Measurements from ENCODE around the gene ACSBG1. TPM values are rescaled to one million over a fixed set of nuclear protein-coding genes. Genes with fewer than 3 reads are reported as not detected.

ACSBG1 gene
- total and polyA plus RNA-seq, 2 experiments from 2014 or later = 0.04 TPM; not detected in 1

DNA sequence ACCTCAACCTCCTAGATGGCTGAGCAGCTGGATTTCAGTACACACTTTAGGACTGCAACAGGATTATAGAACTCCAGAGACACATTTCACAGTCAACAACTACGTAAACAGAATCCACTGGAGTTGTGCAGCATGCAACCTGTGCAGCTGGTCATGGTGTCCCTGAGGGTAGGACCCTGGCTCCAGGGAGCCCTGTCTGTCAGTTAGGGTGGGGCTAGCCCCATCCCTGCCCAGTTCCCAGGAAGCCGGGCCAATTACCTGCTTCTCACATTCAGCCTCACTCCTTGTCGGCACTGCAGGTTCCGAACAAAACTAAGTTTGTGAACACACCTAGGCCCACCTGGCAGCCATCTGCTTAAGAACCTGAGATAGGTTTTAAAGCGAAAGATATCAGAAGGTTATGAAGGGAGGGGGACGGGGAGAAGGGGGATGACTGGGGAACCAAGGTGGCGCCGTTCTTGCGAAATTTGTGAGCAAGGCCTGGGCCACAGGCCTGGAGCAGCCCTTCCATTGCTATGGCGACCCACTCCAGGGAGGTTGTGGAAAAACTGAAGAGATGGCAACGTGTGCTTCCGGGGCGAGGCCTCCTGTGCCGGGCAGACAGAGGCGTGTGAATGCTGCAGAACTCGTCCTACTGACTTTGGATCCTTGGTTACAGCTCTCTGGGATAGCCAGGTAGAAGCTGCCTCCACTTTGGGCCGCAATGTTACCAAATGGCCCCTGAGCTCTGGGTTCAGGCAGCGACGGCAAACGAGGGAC, 25.3 kb downstream of the ACSBG1 start:
- Histone ChIP-seq H3K9me3 (ENCODE audit: low read depth) (no peaks in the 10 kb centered on the region), H3K4me2 (ENCODE audit: unreplicated experiment) (no peak overlapping the region), H3K36me3 (ENCODE audit: low read depth) (no peaks in the 10 kb centered on the region), H4K20me1 (ENCODE audit: insufficient read depth) (no peaks in the 10 kb centered on the region), H3K4me1 (ENCODE audit: insufficient read depth) (peaks cover 10% of the 10 kb centered on the region), H3K27ac (no peak overlapping the region), H3K9me2 (ENCODE audit: insufficient read depth) (no peaks in the 10 kb centered on the region), H3K79me2 (ENCODE audit: insufficient read depth) (no peaks in the 10 kb centered on the region), H2AFZ (no peak overlapping the region), H3K9ac (no peak overlapping the region), H3K4me3 (no peak overlapping the region), H3K27me3 (replicated peaks; ENCODE audit: insufficient read depth) (no peaks in the 10 kb centered on the region), H3F3A (ENCODE audit: insufficient read depth) (no peaks in the 10 kb centered on the region)
- TF ChIP-seq EZH2phosphoT487 (IDR thresholded peaks at IDR 0.05; ENCODE audit: insufficient read depth, low read depth) (no peak), EZH2 (IDR thresholded peaks at IDR 0.05; ENCODE audit: insufficient read depth, poor library complexity, severe bottlenecking) (no peak)
- DNase-seq = peak; percentile 30
- in situ Hi-C loops (cut with MboI) = no loop called here
- 72 to 75% methylated on average over 20 of the region's 20 CpGs for WGBS, 2 experiments (ENCODE audit: low coverage in 1 of 2, low lambda C conversion rate in 2 of 2, missing lambda C conversion rate in 2 of 2)

DNA sequence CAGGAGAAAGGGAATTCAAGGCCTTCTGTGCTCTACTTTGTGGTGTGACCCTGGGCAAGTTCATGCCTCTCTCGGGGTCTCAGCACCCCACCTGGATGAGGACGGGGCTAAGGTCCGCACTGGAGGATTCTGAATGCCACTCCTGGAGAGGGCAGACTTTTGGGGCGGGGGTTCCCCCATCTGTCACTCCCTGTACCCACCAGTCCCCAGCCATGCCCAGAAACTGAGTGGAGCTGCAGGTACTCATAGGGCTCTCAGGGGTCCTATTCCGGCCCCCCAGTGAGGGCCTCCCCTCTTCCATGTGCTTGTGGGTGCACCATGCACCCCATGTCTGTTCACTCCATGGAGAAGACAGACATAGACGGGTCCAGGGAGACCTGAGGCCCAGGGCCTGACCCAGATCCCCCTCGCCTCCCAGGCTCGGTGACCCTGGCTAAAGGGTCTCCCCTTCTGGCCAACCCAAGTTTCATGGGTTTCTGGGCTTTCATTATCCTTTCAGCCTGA, 26.0 kb downstream of the ACSBG1 start:
- Histone ChIP-seq H4K20me1 (ENCODE audit: insufficient read depth) (no peaks in the 10 kb centered on the region), H3K4me1 (ENCODE audit: insufficient read depth) (peaks cover 10% of the 10 kb centered on the region), H3K4me2 (ENCODE audit: unreplicated experiment) (no peak overlapping the region), H3K9me2 (ENCODE audit: insufficient read depth) (no peaks in the 10 kb centered on the region), H3K9me3 (ENCODE audit: low read depth) (no peaks in the 10 kb centered on the region), H3F3A (ENCODE audit: insufficient read depth) (no peaks in the 10 kb centered on the region), H3K79me2 (ENCODE audit: insufficient read depth) (no peaks in the 10 kb centered on the region), H3K36me3 (ENCODE audit: low read depth) (no peaks in the 10 kb centered on the region), H3K9ac (no peak overlapping the region), H2AFZ (no peak overlapping the region), H3K27me3 (replicated peaks; ENCODE audit: insufficient read depth) (no peaks in the 10 kb centered on the region; the same call in 1 of the 2 replicates), H3K4me3 (no peak overlapping the region), H3K27ac (no peak overlapping the region)
- WGBS, 2 experiments (ENCODE audit: low coverage in 1 of 2, low lambda C conversion rate in 2 of 2, missing lambda C conversion rate in 2 of 2) = 76 to 84% methylated on average over 8 of the region's 8 CpGs
- TF ChIP-seq EZH2phosphoT487 (IDR thresholded peaks at IDR 0.05; ENCODE audit: insufficient read depth, low read depth) (no peak), EZH2 (IDR thresholded peaks at IDR 0.05; ENCODE audit: insufficient read depth, poor library complexity, severe bottlenecking) (no peak)
- in situ Hi-C loops (cut with MboI) = no loop called here
- DNase-seq = no peak

DNA sequence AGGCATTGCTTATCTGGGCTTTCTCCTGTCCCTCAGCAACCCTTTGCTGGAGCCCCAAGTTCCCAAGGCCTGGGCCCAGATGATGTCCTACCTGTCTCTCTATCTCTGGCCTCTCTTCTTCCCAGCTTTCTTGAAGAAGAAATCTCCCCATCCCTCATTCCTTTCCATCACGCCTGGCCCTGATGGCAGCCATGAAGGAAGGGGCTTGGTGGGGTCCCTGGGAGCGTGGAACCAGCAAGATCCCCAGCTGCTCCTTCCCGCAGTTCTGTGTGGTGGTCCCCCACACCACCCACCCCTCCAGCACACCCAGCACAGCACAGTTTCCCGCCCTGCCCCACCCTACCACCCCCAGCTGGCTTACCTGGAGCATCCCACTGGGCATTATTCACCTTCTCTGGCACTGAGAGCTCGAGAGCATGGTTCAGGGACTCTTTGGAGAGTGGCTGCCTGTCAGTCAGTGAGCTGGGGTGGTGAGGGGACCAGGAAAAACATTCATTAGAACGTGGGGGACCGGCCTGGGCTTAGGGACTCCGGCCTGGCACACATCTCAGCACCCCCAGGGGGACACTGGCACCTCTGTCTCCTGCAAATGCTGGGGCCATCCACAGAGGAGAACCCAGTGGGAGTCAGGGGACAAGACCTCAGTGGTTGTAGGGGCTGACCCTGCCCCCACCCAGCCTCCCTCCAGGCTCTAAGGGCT, 26.6 kb downstream of the ACSBG1 start:
- Histone ChIP-seq H3K27me3 (replicated peaks; ENCODE audit: insufficient read depth) (no peaks in the 10 kb centered on the region; the same call in 1 of the 2 replicates), H3K4me3 (no peak overlapping the region), H3K9ac (no peak overlapping the region), H2AFZ (no peak overlapping the region), H3K4me2 (ENCODE audit: unreplicated experiment) (no peak overlapping the region), H4K20me1 (ENCODE audit: insufficient read depth) (no peaks in the 10 kb centered on the region), H3K9me2 (ENCODE audit: insufficient read depth) (no peaks in the 10 kb centered on the region), H3K9me3 (ENCODE audit: low read depth) (no peaks in the 10 kb centered on the region), H3K4me1 (ENCODE audit: insufficient read depth) (peaks cover 5% of the 10 kb centered on the region), H3K79me2 (ENCODE audit: insufficient read depth) (no peaks in the 10 kb centered on the region), H3F3A (ENCODE audit: insufficient read depth) (no peaks in the 10 kb centered on the region), H3K36me3 (ENCODE audit: low read depth) (no peaks in the 10 kb centered on the region), H3K27ac (no peak overlapping the region)
- TF ChIP-seq EZH2 (IDR thresholded peaks at IDR 0.05; ENCODE audit: insufficient read depth, poor library complexity, severe bottlenecking) (no peak), EZH2phosphoT487 (IDR thresholded peaks at IDR 0.05; ENCODE audit: insufficient read depth, low read depth) (no peak)
- no peak for DNase-seq
- in situ Hi-C loops (cut with MboI) = no loop called here
- WGBS, 2 experiments (ENCODE audit: low coverage in 1 of 2, low lambda C conversion rate in 2 of 2, missing lambda C conversion rate in 2 of 2) = 91 to 97% methylated on average over 7 to 8 of the region's 8 CpGs

DNA sequence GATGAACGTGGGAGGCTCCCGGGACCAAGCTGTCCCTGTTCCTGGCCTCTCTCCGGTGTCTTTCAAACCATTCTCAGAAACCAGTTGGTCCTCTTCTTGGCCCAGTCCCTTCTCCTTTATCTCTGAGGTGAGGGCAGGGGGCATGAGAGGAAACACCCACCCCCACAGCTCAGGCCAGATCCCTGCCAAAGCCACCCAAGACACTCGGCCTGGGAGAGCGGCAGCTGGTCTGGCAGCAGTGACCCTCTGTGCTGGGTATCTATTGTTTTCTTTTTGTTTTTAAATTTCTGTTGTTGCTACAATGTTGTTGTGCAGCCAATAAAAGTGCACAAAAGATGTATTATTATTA, 27.3 kb downstream of the ACSBG1 start:
- DNase-seq = no peak
- Histone ChIP-seq H3K4me1 (ENCODE audit: insufficient read depth) (no peaks in the 10 kb centered on the region; the same call in 1 of the 2 replicates), H3K9ac (no peak overlapping the region), H3K9me3 (ENCODE audit: low read depth) (no peaks in the 10 kb centered on the region), H3K27ac (no peak overlapping the region), H3K36me3 (ENCODE audit: low read depth) (no peaks in the 10 kb centered on the region), H3K4me2 (ENCODE audit: unreplicated experiment) (no peak overlapping the region), H2AFZ (no peak overlapping the region), H3K9me2 (ENCODE audit: insufficient read depth) (no peaks in the 10 kb centered on the region), H3K79me2 (ENCODE audit: insufficient read depth) (no peaks in the 10 kb centered on the region), H3K4me3 (no peak overlapping the region), H3K27me3 (replicated peaks; ENCODE audit: insufficient read depth) (no peaks in the 10 kb centered on the region; the same call in 1 of the 2 replicates), H3F3A (ENCODE audit: insufficient read depth) (no peaks in the 10 kb centered on the region), H4K20me1 (ENCODE audit: insufficient read depth) (no peaks in the 10 kb centered on the region)
- no peak for TF ChIP-seq EZH2phosphoT487 (IDR thresholded peaks at IDR 0.05; ENCODE audit: insufficient read depth, low read depth)
- TF ChIP-seq EZH2 (IDR thresholded peaks at IDR 0.05; ENCODE audit: insufficient read depth, poor library complexity, severe bottlenecking) = no peak
- in situ Hi-C loops (cut with MboI) = no loop called here
- 85 to 93% methylated on average over 5 of the region's 5 CpGs for WGBS, 2 experiments (ENCODE audit: low coverage in 1 of 2, low lambda C conversion rate in 2 of 2, missing lambda C conversion rate in 2 of 2)

All from GM23248 (cell line).